GM12892 (cell line): ENCODE measurements around the gene MMP2.

Source experiments
- DNase-seq: peaks from one replicate; pipeline ENCODE4 v3.0.0; 2011; ENCODE audit not compliant: insufficient read length
- FAIRE-seq: peaks from 2 replicates; lab custom pipeline; 2011; peaks lifted over from hg19 to GRCh38; lab: Jason Lieb, UNC
- POLR2A ChIP-seq: IDR thresholded peaks from 2 replicates; pipeline ENCODE4 v1.6.1; 2011; ENCODE audit warnings: low read depth, low read length, control low read depth
- POLR2AphosphoS5 ChIP-seq: IDR thresholded peaks from 2 replicates; pipeline ENCODE4 v1.6.1; 2011; ENCODE audit warnings: low read depth, low read length, control low read depth
- TAF1 ChIP-seq: IDR thresholded peaks from 2 replicates; pipeline ENCODE4 v1.6.1; 2011; ENCODE audit warnings: low read depth, mild to moderate bottlenecking, control low read depth, low read length, borderline replicate concordance

MMP2 gene

DNA sequence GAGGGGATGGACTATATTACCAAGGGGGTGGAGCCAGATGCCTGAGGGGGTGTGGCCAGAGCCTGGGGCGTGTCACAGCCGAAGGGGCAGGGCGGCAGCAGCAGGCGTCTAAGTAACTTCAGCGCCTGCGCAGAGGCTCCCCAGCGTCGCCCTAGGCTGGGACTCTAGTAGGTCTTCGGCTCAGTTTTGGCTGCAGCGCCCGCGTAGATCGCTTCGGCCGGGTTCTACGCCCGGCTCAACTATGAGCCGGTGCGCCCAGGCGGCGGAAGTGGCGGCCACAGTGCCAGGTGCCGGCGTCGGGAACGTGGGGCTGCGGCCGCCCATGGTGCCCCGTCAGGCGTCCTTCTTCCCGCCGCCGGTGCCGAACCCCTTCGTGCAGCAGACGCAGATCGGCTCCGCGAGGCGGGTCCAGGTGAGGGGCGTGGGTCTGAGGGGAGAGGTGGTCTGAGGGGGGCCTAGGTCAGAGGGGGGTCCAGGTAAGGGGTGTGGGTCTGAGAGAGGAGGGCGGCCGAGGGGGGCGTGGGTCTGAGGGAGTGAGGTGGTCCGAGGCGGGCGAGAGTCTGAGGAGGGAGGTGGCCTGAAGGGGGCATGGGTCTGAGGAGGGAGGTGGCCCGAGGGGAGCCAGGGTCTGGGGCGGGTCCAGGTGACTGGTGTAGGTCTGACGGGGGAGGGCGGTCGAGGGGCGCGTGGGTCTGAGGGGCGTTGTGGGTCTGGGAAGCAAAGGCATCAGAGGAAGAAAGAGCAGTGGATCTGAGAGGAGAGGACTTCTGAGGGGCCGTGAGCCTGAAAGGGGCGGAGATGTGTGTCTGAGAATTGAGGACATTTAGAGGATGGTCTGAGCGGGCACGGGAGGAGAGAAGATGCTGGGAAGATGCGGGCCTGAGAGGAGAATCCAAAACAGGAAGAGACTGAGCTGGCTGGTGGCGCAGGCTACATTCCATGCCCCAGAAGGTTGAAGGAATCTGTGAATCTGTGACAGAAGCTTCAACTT, 30.2 kb downstream of the MMP2 start, which contains the start of gene LPCAT2:
TSS of gene LPCAT2 (plus strand) at position 132 of the 991 bp plus-strand sequence. CDS start at position 242, 110 bp downstream.
- FAIRE-seq (no peak), DNase-seq (no peak)
- no peak for TF ChIP-seq TAF1
- no peak for TF ChIP-seq POLR2AphosphoS5
- no peak for TF ChIP-seq POLR2A

GRCh38 chr16:55510185-55510805, 31.3 kb downstream of the MMP2 start:
- no peak for FAIRE-seq
- no peak for DNase-seq

DNA sequence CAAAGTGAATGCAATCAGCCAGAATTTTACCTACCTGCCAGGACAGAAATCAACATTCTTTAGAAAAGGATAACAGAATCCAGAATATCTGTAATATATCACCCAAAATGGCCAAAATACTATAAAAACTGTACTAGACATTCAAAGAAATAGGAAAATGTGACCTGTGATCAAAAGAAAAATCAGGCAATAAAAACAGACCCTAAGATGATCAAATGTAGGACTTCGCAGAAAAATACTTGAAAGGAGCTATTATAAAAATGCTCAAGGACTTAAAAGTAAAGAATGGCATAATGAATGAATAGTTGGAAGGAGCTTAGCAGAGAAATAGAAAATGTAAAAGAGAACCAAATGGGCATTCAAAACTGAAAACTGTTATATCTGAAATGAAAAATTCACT, 33.9 kb downstream of the MMP2 start:
- TF ChIP-seq POLR2AphosphoS5: no peak
- TF ChIP-seq POLR2A: no peak
- no peak for TF ChIP-seq TAF1
- FAIRE-seq: no peak
- no peak for DNase-seq

More at GRCh38 chr16:55510185-55510805, 31.3 kb downstream of the MMP2 start:
- TF ChIP-seq TAF1: no peak
- TF ChIP-seq POLR2AphosphoS5: no peak
- no peak for TF ChIP-seq POLR2A

GRCh38 chr16:55513616-55514015, 34.6 kb downstream of the MMP2 start:
- FAIRE-seq (no peak), DNase-seq (no peak)
- TF ChIP-seq TAF1 (no peak), POLR2AphosphoS5 (no peak), POLR2A (no peak)

DNA sequence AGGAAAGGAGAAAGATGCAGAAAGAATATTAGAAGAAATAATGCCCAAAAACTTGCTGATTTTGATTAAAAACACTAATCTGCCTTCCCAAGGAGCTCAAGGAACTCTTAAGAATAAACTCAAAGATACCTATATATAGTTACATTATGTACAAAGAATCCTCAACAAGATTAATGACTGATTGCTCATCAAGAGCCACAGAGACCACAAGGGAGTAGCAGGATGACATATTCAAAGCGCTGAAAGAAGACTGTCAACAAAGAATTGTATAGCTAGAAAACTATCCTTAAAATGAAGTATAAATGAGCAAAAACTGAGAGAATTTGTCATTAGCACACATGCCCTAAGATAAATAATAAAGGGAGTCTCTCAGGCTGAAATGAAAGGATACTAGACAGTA, 36.1 kb downstream of the MMP2 start:
- no peak for DNase-seq
- TF ChIP-seq POLR2AphosphoS5 (no peak), POLR2A (no peak), TAF1 (no peak)
- FAIRE-seq: no peak

- no peak for DNase-seq
- TF ChIP-seq POLR2A (no peak), POLR2AphosphoS5 (no peak), TAF1 (no peak)
- no peak for FAIRE-seq
These were observed 42.8 kb downstream of the MMP2 start for GRCh38 chr16:55521792-55522191.

GRCh38 chr16:55526441-55526840, 47.4 kb downstream of the MMP2 start:
- DNase-seq: no peak
- TF ChIP-seq POLR2AphosphoS5 (no peak), POLR2A (no peak), TAF1 (no peak)
- FAIRE-seq: no peak

DNA sequence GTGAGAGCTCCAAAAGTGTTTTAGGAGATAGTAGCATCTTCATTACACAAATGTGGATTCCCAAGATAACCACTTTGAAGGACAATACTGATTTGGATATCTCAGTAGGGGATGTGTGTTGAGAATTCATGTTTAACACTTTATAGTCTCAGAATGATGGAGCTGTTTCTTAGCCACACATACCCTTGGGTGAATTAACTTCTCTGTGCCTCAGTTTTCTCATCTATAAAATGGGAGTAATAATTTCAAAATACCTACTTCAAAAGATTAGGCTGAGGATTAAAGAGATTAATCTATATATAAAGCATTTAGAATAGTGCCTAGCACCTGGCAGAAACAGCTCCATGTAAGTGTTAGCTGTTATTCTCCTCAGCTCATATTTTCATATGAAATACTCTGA, 48.9 kb downstream of the MMP2 start:
- FAIRE-seq (no peak), DNase-seq (no peak)
- no peak for TF ChIP-seq POLR2A
- no peak for TF ChIP-seq POLR2AphosphoS5
- TF ChIP-seq TAF1: no peak

DNA sequence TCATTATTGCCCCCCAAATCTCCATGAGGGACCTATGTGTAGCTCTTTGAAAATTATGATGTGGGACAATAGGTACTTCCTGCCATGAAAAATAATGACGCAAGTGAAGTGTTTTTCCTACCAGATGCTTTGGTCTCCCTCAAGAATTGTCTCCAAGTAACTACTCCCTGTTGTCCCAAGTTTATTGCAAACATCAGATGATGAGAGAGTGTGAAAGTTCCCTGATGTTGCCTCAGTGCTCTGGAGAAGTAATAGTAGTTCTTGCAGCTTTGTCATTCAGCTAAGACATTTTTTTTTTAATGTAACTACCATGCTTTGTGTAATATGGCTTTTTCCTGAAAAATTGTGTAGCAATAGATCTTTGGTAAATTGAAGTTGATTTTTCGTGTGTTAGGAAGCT, 50.0 kb downstream of the MMP2 start:
- TF ChIP-seq POLR2AphosphoS5 (no peak), TAF1 (no peak), POLR2A (no peak)

DNA sequence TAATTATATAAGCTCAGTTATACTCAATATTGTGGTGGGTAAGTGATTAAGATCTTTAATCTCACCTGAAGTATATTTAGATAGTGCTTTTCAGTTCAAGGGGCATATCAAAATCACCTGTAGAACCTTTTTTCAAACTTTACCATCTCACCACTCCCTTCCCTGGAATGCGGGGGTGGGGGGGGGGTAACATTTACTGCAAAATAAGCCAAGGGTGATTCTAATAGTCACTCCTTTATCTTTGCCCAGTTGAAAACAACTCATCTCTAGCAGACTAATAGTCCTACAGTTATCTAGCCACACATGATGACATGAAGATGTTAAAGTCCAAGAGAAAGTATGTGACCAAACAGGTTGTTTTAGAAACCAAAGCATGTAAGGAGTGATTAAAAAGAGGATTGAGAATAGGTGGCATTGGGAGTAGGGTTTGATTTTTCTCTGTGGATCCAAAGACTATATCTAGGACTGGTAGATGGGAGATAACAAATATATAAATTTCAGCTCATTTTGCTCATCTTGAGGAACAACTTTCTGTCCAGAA, 51.4 kb downstream of the MMP2 start:
- DNase-seq (no peak), FAIRE-seq (no peak)
- TF ChIP-seq TAF1 (no peak), POLR2AphosphoS5 (no peak), POLR2A (no peak)

More for the DNA sequence above, 50.0 kb downstream of the MMP2 start:
- no peak for FAIRE-seq
- DNase-seq: no peak

DNA sequence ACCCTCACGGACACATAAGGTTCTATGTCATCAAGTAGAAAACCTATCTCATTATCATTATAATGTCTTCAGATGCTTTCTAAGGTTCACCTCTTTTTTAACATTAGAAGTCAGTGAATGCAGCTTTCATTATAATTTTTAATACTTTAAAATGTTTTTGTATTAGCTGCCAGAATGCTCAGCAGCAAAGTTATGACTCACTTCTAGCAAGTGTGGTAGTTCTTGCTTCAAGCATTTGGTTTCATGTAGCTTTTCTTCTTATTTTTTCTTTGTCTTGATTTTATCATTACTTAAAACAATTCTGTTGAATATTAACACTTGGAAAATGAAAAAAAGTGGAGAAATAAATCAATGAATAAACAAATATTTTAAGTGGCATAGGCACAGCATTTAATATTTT, 53.2 kb downstream of the MMP2 start:
- TF ChIP-seq POLR2AphosphoS5 (no peak), POLR2A (no peak), TAF1 (no peak)
- FAIRE-seq: no peak
- no peak for DNase-seq
